H54 (cell line): ENCODE results near the gene AUTS2.

Source experiments
- DNase-seq: peaks from one replicate; pipeline ENCODE4 v3.0.0; 2011; ENCODE audit warnings: low spot score, mixed read lengths; ENCODE audit not compliant: insufficient read length
- FAIRE-seq: peaks from 3 replicates; lab custom pipeline; 2011; peaks lifted over from hg19 to GRCh38; lab: Jason Lieb, UNC
- POLR2A ChIP-seq: IDR thresholded peaks from 2 replicates; pipeline ENCODE4 v1.6.1; 2011; ENCODE audit warnings: low read depth, mild to moderate bottlenecking, low read length

AUTS2 gene

GRCh38 chr7:70763961-70764691 lies 1165.9 kb downstream of the AUTS2 start:
- DNase-seq = no peak
- TF ChIP-seq POLR2A = no peak
- no peak for FAIRE-seq

GRCh38 chr7:70764701-70765208 lies 1166.5 kb downstream of the AUTS2 start:
- no peak for TF ChIP-seq POLR2A
- DNase-seq (no peak), FAIRE-seq (no peak)

GRCh38 chr7:70765651-70766050 lies 1167.4 kb downstream of the AUTS2 start:
- no peak for TF ChIP-seq POLR2A
- no peak for DNase-seq
- no peak for FAIRE-seq

GRCh38 chr7:70766109-70766508 lies 1167.8 kb downstream of the AUTS2 start:
- TF ChIP-seq POLR2A = no peak
- DNase-seq = no peak
- no peak for FAIRE-seq

GRCh38 chr7:70766694-70767093 lies 1168.4 kb downstream of the AUTS2 start:
- FAIRE-seq (no peak), DNase-seq (no peak)
- TF ChIP-seq POLR2A = no peak

GRCh38 chr7:70770154-70770553 lies 1171.9 kb downstream of the AUTS2 start:
- FAIRE-seq (no peak), DNase-seq (no peak)
- no peak for TF ChIP-seq POLR2A

- FAIRE-seq = no peak
- DNase-seq = no peak
- TF ChIP-seq POLR2A = no peak
Observed at GRCh38 chr7:70771451-70771850, 1173.2 kb downstream of the AUTS2 start.

- no peak for TF ChIP-seq POLR2A
- DNase-seq (no peak), FAIRE-seq (no peak)
Observed at GRCh38 chr7:70772891-70773290, 1174.6 kb downstream of the AUTS2 start.

- FAIRE-seq = no peak
- no peak for TF ChIP-seq POLR2A
- DNase-seq = no peak
Observed at GRCh38 chr7:70773406-70773805, 1175.1 kb downstream of the AUTS2 start.

- FAIRE-seq = no peak
- no peak for TF ChIP-seq POLR2A
- DNase-seq = no peak
Observed at GRCh38 chr7:70774950-70775527, 1176.8 kb downstream of the AUTS2 start.

- DNase-seq (no peak), FAIRE-seq (no peak)
- TF ChIP-seq POLR2A = no peak
Observed at GRCh38 chr7:70775570-70776156, 1177.4 kb downstream of the AUTS2 start.

- FAIRE-seq = no peak
- no peak for DNase-seq
- no peak for TF ChIP-seq POLR2A
Observed at GRCh38 chr7:70776627-70777101, 1178.4 kb downstream of the AUTS2 start.

- DNase-seq (no peak), FAIRE-seq (no peak)
- TF ChIP-seq POLR2A = no peak
Observed at GRCh38 chr7:70777251-70777650, 1179.0 kb downstream of the AUTS2 start.

GRCh38 chr7:70778585-70778984 lies 1180.3 kb downstream of the AUTS2 start:
- no peak for TF ChIP-seq POLR2A
- no peak for DNase-seq
- no peak for FAIRE-seq
